ENCODE data around the gene CEMIP2.

The CEMIP2 gene

GRCh38 chr9:71772726-71773125 lies 4.4 kb upstream of the CEMIP2 start:
- no peak for DNase-seq

- DNase-seq = no peak
Observed at GRCh38 chr9:71770170-71770569, 1.9 kb upstream of the CEMIP2 start.

GRCh38 chr9:71769175-71770161 lies 1.2 kb upstream of the CEMIP2 start:
- DNase-seq = peak; percentile 46 to 52

- peak in 1 of 2 donors; percentile 15 for DNase-seq
Observed at GRCh38 chr9:71767776-71768321, 464 bp downstream of the CEMIP2 start.

GRCh38 chr9:71767163-71767775 lies 1.0 kb downstream of the CEMIP2 start:
- no peak for DNase-seq

- no peak for DNase-seq
Observed at GRCh38 chr9:71766663-71767062, 1.6 kb downstream of the CEMIP2 start.

GRCh38 chr9:71765693-71766092 lies 2.6 kb downstream of the CEMIP2 start:
- no peak for DNase-seq

- DNase-seq = no peak
Observed at GRCh38 chr9:71764891-71765290, 3.4 kb downstream of the CEMIP2 start.

- DNase-seq = no peak
Observed at GRCh38 chr9:71764463-71764862, 3.9 kb downstream of the CEMIP2 start.

GRCh38 chr9:71763832-71764231 lies 4.5 kb downstream of the CEMIP2 start:
- DNase-seq = no peak

- DNase-seq = no peak
Observed at GRCh38 chr9:71762900-71763653, 5.2 kb downstream of the CEMIP2 start.

GRCh38 chr9:71761938-71762353 lies 6.4 kb downstream of the CEMIP2 start:
- DNase-seq = no peak

GRCh38 chr9:71760901-71761300 lies 7.4 kb downstream of the CEMIP2 start:
- no peak for DNase-seq

GRCh38 chr9:71758785-71759184 lies 9.5 kb downstream of the CEMIP2 start:
- DNase-seq = no peak

GRCh38 chr9:71758277-71758676 lies 10.0 kb downstream of the CEMIP2 start:
- DNase-seq = no peak

- DNase-seq = no peak
Observed at GRCh38 chr9:71756753-71757152, 11.6 kb downstream of the CEMIP2 start.

GRCh38 chr9:71755869-71756268 lies 12.4 kb downstream of the CEMIP2 start:
- no peak for DNase-seq

GRCh38 chr9:71755230-71755629 lies 13.1 kb downstream of the CEMIP2 start:
- no peak for DNase-seq

GRCh38 chr9:71754151-71754550 lies 14.2 kb downstream of the CEMIP2 start:
- no peak for DNase-seq

GRCh38 chr9:71752928-71753327 lies 15.4 kb downstream of the CEMIP2 start:
- no peak for DNase-seq

GRCh38 chr9:71752352-71752751 lies 16.0 kb downstream of the CEMIP2 start:
- DNase-seq = no peak

- DNase-seq = no peak
Observed at GRCh38 chr9:71748280-71748743, 20.0 kb downstream of the CEMIP2 start.

GRCh38 chr9:71747576-71747975 lies 20.7 kb downstream of the CEMIP2 start:
- no peak for DNase-seq

Data from stimulated activated CD4-positive, alpha-beta T cell treated with anti-CD3 and anti-CD28 coated beads, Interleukin-2, amount 100 ng/mL, for 48 hours (primary cell).